Adrenal gland (tissue), 5 donors: ENCODE results near the gene NRDC.

ENCODE experiments used
- CTCF ChIP-seq, 6 experiments: fragments of 450-650 bp in 4 of 6; fragments of 200-600 bp in 2 of 6; sonication (generic) in 1 of 6; IDR thresholded peaks; 1 replicate in 5 of 6; 2 replicates in 1 of 6; pipeline versions ENCODE4 v1.5.1 to v1.8.0; 2016 to 2021; ENCODE audit warnings: antibody characterized with exemption in 6 of 6, mild to moderate bottlenecking in 2 of 6, moderate library complexity in 1 of 6
- POLR2A ChIP-seq, 2 donors: fragments of 450-650 bp; IDR thresholded peaks; one replicate each; pipeline ENCODE4 v1.6.1; 2017; ENCODE audit warnings: antibody characterized with exemption in 2 of 2, mild to moderate bottlenecking in 2 of 2, moderate library complexity in 1 of 2
- donor health status: DM: no; HTN: no; CAD: no.

- TF ChIP-seq CTCF (IDR thresholded peaks at IDR 0.05), result no peak
- TF ChIP-seq POLR2A (IDR thresholded peaks at IDR 0.05), result no peak
Measured at GRCh38 chr1:51833700-51834099, 44.8 kb downstream of the NRDC start.
